Measurements from ENCODE around the gene CFAP46. TPM values are rescaled to one million over a fixed set of nuclear protein-coding genes. Genes with fewer than 3 reads are reported as not detected.
"Not testable (repeated sequence)": the region's sequence is repeated elsewhere in the genome, so short reads cannot be mapped to it uniquely, and the experiment has no call there.

Gene CFAP46
- total RNA-seq, 1 donor from 2014 or later, result 1.3 TPM

GRCh38 chr10:132826524-132827422 is 115.6 kb downstream of the CFAP46 start:
- H3K27ac ChIP-seq (ENCODE audit: low read depth, low read length), result no peak overlapping the region
- DNase-seq (ENCODE audit: low read depth) (no peak), FAIRE-seq (no peak)
- H3K4me3 Mint-ChIP-seq (ENCODE audit: unreplicated experiment), result no peak overlapping the region
- H3K4me1 Mint-ChIP-seq (ENCODE audit: low read depth, unreplicated experiment), result no peaks in the 10 kb centered on the region
- no peak overlapping the region for H3K27ac Mint-ChIP-seq (ENCODE audit: unreplicated experiment)
- no peaks in the 10 kb centered on the region for H3K4me1 ChIP-seq (ENCODE audit: insufficient read depth, low read length)
- no peaks in the 10 kb centered on the region for H3K36me3 Mint-ChIP-seq (ENCODE audit: low read depth, unreplicated experiment)
- no peaks in the 10 kb centered on the region for H3K79me2 ChIP-seq (ENCODE audit: insufficient read depth, low read length)
- peaks cover 10% of the 10 kb centered on the region for H3K9me3 ChIP-seq (ENCODE audit: insufficient read depth, low read depth, low read length)
- no peak for TF ChIP-seq CTCF (IDR thresholded peaks at IDR 0.05; ENCODE audit: insufficient read depth, low read depth, low read length)
- no peak for TF ChIP-seq EZH2 (IDR thresholded peaks at IDR 0.05; ENCODE audit: insufficient read depth, low read length)
- no peaks in the 10 kb centered on the region for H3K36me3 ChIP-seq (ENCODE audit: insufficient read depth, low read length)
- no peaks in the 10 kb centered on the region for H4K20me1 ChIP-seq (ENCODE audit: insufficient read depth, low read length)
- peaks cover 8% of the 10 kb centered on the region for H3K9me3 Mint-ChIP-seq (ENCODE audit: unreplicated experiment)
- H3K9ac ChIP-seq (ENCODE audit: low read length), result no peak overlapping the region
- H3K4me2 ChIP-seq (ENCODE audit: low read length), result no peak overlapping the region
- peaks cover 10% of the 10 kb centered on the region for H3K27me3 ChIP-seq (ENCODE audit: insufficient read depth, low read length)
- H3K27me3 Mint-ChIP-seq (ENCODE audit: low read depth, unreplicated experiment), result peaks cover 35% of the 10 kb centered on the region
- no peak overlapping the region for H3K4me3 ChIP-seq (ENCODE audit: insufficient read depth, low read depth, low read length)
- no peak overlapping the region for H2AFZ ChIP-seq (ENCODE audit: low read depth, low read length)

GRCh38 chr10:132825783-132826523 is 116.4 kb downstream of the CFAP46 start:
- H3K4me3 ChIP-seq (ENCODE audit: insufficient read depth, low read depth, low read length); H3K9me3 Mint-ChIP-seq (ENCODE audit: unreplicated experiment); H3K4me3 Mint-ChIP-seq (ENCODE audit: unreplicated experiment); H3K27me3 ChIP-seq (ENCODE audit: insufficient read depth, low read length); DNase-seq (ENCODE audit: low read depth); H3K36me3 Mint-ChIP-seq (ENCODE audit: low read depth, unreplicated experiment); H3K36me3 ChIP-seq (ENCODE audit: insufficient read depth, low read length); H3K4me1 ChIP-seq (ENCODE audit: insufficient read depth, low read length); H3K4me1 Mint-ChIP-seq (ENCODE audit: low read depth, unreplicated experiment); H3K27ac Mint-ChIP-seq (ENCODE audit: unreplicated experiment); H4K20me1 ChIP-seq (ENCODE audit: insufficient read depth, low read length); H2AFZ ChIP-seq (ENCODE audit: low read depth, low read length); FAIRE-seq; H3K79me2 ChIP-seq (ENCODE audit: insufficient read depth, low read length); H3K9ac ChIP-seq (ENCODE audit: low read length); H3K27ac ChIP-seq (ENCODE audit: low read depth, low read length); H3K4me2 ChIP-seq (ENCODE audit: low read length): not testable (repeated sequence)
- H3K9me3 ChIP-seq (ENCODE audit: insufficient read depth, low read depth, low read length), result peaks cover 13% of the 10 kb centered on the region
- peaks cover 30% of the 10 kb centered on the region for H3K27me3 Mint-ChIP-seq (ENCODE audit: low read depth, unreplicated experiment)

- H3K27me3 Mint-ChIP-seq (ENCODE audit: low read depth, unreplicated experiment), result peaks cover 36% of the 10 kb centered on the region
- DNase-seq (ENCODE audit: low read depth) (no peak), FAIRE-seq (no peak)
- H3K9ac ChIP-seq (ENCODE audit: low read length), result no peak overlapping the region
- H2AFZ ChIP-seq (ENCODE audit: low read depth, low read length), result no peak overlapping the region
- no peaks in the 10 kb centered on the region for H4K20me1 ChIP-seq (ENCODE audit: insufficient read depth, low read length)
- H3K27me3 ChIP-seq (ENCODE audit: insufficient read depth, low read length), result peaks cover 7% of the 10 kb centered on the region
- no peaks in the 10 kb centered on the region for H3K79me2 ChIP-seq (ENCODE audit: insufficient read depth, low read length)
- no peaks in the 10 kb centered on the region for H3K4me1 ChIP-seq (ENCODE audit: insufficient read depth, low read length)
- no peak overlapping the region for H3K27ac ChIP-seq (ENCODE audit: low read depth, low read length)
- H3K36me3 Mint-ChIP-seq (ENCODE audit: low read depth, unreplicated experiment), result no peaks in the 10 kb centered on the region
- no peak overlapping the region for H3K4me3 ChIP-seq (ENCODE audit: insufficient read depth, low read depth, low read length)
- H3K9me3 ChIP-seq (ENCODE audit: insufficient read depth, low read depth, low read length), result peaks cover 4% of the 10 kb centered on the region
- H3K36me3 ChIP-seq (ENCODE audit: insufficient read depth, low read length), result no peaks in the 10 kb centered on the region
- TF ChIP-seq CTCF (IDR thresholded peaks at IDR 0.05; ENCODE audit: insufficient read depth, low read depth, low read length) (no peak), EZH2 (IDR thresholded peaks at IDR 0.05; ENCODE audit: insufficient read depth, low read length) (no peak)
- H3K9me3 Mint-ChIP-seq (ENCODE audit: unreplicated experiment), result peaks cover 6% of the 10 kb centered on the region
- H3K4me2 ChIP-seq (ENCODE audit: low read length), result no peak overlapping the region
- H3K27ac Mint-ChIP-seq (ENCODE audit: unreplicated experiment), result no peak overlapping the region
- no peak overlapping the region for H3K4me3 Mint-ChIP-seq (ENCODE audit: unreplicated experiment)
- H3K4me1 Mint-ChIP-seq (ENCODE audit: low read depth, unreplicated experiment), result no peaks in the 10 kb centered on the region
Measured at GRCh38 chr10:132820056-132820455, 122.3 kb downstream of the CFAP46 start.

Measured in astrocyte (in vitro differentiated cells and primary cell).